ENCODE data around the gene SLC33A1. TPM values are rescaled to one million over a fixed set of nuclear protein-coding genes. Genes with fewer than 3 reads are reported as not detected.
A peak's percentile ranks its signal among the peaks of the same experiment; 100 is the strongest.
"Not testable (repeated sequence)": the region's sequence is repeated elsewhere in the genome, so short reads cannot be mapped to it uniquely, and the experiment has no call there.

SLC33A1 gene
- total RNA-seq, 1 experiment from 2014 or later: 24.9 TPM

GRCh38 chr3:155853214-155854140, 750 bp downstream of the SLC33A1 start:
- POLR2A ChIA-PET: interaction anchor here (0.6 to 1.1 kb wide), 3 partner anchors 16 to 108 kb away, joined by 3 to 5 read pairs (median 4); partner anchors contain the start of gene C3orf33
- DNase-seq (ENCODE audit: low spot score) (peak; percentile 34), ATAC-seq (no peak)
- Mint-ChIP-seq H3K27ac (peak overlapping the region; percentile 95), H3K27me3 (ENCODE audit: low read depth) (peaks cover 8% of the 10 kb centered on the region; the same call in 1 of the 2 replicates), H3K36me3 (no peaks in the 10 kb centered on the region), H3K9me3 (no peaks in the 10 kb centered on the region), H3K4me1 (peaks cover 24% of the 10 kb centered on the region), H3K4me3 (peak overlapping the region; percentile 97)
- CTCF ChIA-PET: interaction anchor here (1.2 to 2.4 kb wide), 3 partner anchors 17 to 47 kb away, joined by 5 to 31 read pairs (median 9); partner anchors contain the start of genes C3orf33 and GMPS
- no peak for TF ChIP-seq JAZF1 (CRISPR knock-in tag; IDR thresholded peaks at IDR 0.05)
- TF ChIP-seq CREM (CRISPR knock-in tag; IDR thresholded peaks at IDR 0.05): no peak; the same call in 1 of the 2 replicates
- TF ChIP-seq ATF1 (CRISPR knock-in tag; IDR thresholded peaks at IDR 0.05): no peak
- no peak for TF ChIP-seq EMX1 (CRISPR knock-in tag; IDR thresholded peaks at IDR 0.05)
- TF ChIP-seq PRDM15 (CRISPR knock-in tag; IDR thresholded peaks at IDR 0.05): 0 out of 2 replicates have a peak, but pooled peaks have one; percentile 14
- TF ChIP-seq SMAD4 (CRISPR knock-in tag; IDR thresholded peaks at IDR 0.05): no peak
- TF ChIP-seq NR1H2 (CRISPR knock-in tag; IDR thresholded peaks at IDR 0.05): no peak

GRCh38 chr3:155852341-155852740, 1.9 kb downstream of the SLC33A1 start:
- no peak for TF ChIP-seq MLX (CRISPR knock-in tag; IDR thresholded peaks at IDR 0.05)
- TF ChIP-seq E2F5 (CRISPR knock-in tag; IDR thresholded peaks at IDR 0.05): no peak
- TF ChIP-seq ZSCAN18 (CRISPR knock-in tag; IDR thresholded peaks at IDR 0.05): no peak
- no peak for TF ChIP-seq ZNF121 (CRISPR knock-in tag; IDR thresholded peaks at IDR 0.05)
- TF ChIP-seq GABPB1 (CRISPR knock-in tag; IDR thresholded peaks at IDR 0.05): no peak
- TF ChIP-seq, protein P1, sequence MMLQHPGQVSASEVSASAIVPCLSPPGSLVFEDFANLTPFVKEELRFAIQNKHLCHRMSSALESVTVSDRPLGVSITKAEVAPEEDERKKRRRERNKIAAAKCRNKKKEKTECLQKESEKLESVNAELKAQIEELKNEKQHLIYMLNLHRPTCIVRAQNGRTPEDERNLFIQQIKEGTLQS (CRISPR knock-in tag; conservative IDR thresholded peaks at IDR 0.05): no peak
- no peak for TF ChIP-seq ETV6 (CRISPR knock-in tag; IDR thresholded peaks at IDR 0.05)
- TF ChIP-seq, protein P2, sequence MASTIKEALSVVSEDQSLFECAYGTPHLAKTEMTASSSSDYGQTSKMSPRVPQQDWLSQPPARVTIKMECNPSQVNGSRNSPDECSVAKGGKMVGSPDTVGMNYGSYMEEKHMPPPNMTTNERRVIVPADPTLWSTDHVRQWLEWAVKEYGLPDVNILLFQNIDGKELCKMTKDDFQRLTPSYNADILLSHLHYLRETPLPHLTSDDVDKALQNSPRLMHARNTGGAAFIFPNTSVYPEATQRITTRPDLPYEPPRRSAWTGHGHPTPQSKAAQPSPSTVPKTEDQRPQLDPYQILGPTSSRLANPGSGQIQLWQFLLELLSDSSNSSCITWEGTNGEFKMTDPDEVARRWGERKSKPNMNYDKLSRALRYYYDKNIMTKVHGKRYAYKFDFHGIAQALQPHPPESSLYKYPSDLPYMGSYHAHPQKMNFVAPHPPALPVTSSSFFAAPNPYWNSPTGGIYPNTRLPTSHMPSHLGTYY (CRISPR knock-in tag; IDR thresholded peaks at IDR 0.05): no peak
- TF ChIP-seq EMX1 (CRISPR knock-in tag; IDR thresholded peaks at IDR 0.05): no peak
- Mint-ChIP-seq H3K27ac (no peak overlapping the region), H3K4me1 (peaks cover 24% of the 10 kb centered on the region), H3K4me3 (peak overlapping the region; percentile 97), H3K27me3 (ENCODE audit: low read depth) (peaks cover 7% of the 10 kb centered on the region; the same call in 1 of the 2 replicates), H3K9me3 (no peaks in the 10 kb centered on the region), H3K36me3 (no peaks in the 10 kb centered on the region)
- POLR2A ChIA-PET: no interaction called here
- CTCF ChIA-PET: interaction anchor here (1.7 to 2.4 kb wide), 2 partner anchors 20 to 46 kb away, joined by 9 to 31 read pairs; partner anchors contain the start of gene C3orf33
- DNase-seq (ENCODE audit: low spot score): no peak
- ATAC-seq: no peak

- POLR2A ChIA-PET; DNase-seq (ENCODE audit: low spot score); H3K27ac Mint-ChIP-seq; H3K9me3 Mint-ChIP-seq; H3K4me3 Mint-ChIP-seq; ATAC-seq; H3K27me3 Mint-ChIP-seq (ENCODE audit: low read depth); H3K36me3 Mint-ChIP-seq: not testable (repeated sequence)
- H3K4me1 Mint-ChIP-seq: peaks cover 20% of the 10 kb centered on the region
- CTCF ChIA-PET: interaction anchor here (1.0 to 2.6 kb wide), 2 partner anchors 43 to 44 kb away, joined by 5 to 11 read pairs; partner anchors contain the start of gene C3orf33
Observed at GRCh38 chr3:155849404-155849803, 4.8 kb downstream of the SLC33A1 start.

Data from WTC11 (cell line).